ENCODE measurements around the gene ZNF609.

GRCh38 chr15:64422697-64423096 lies 37.7 kb upstream of the ZNF609 start:
- TF ChIP-seq CTCF (IDR thresholded peaks at IDR 0.05) (no peak), POLR2A (IDR thresholded peaks at IDR 0.05) (no peak), EP300 (IDR thresholded peaks at IDR 0.05) (no peak)

All from sigmoid colon (tissue), 4 donors.